Body of pancreas (tissue), 4 donors: ENCODE measurements around the gene FSTL5. TPM values are rescaled to one million over a fixed set of nuclear protein-coding genes. Genes with fewer than 3 reads are reported as not detected.

Source experiments
- ATAC-seq: fragments of 150-250 bp; one replicate; pipeline ENCODE4 v1.9.1; 2016
- DNase-seq, 4 donors: peaks; one replicate each; pipeline ENCODE4 v3.0.0-alpha.2; 2019
- H3K27ac ChIP-seq, 4 donors: fragments of 200-600 bp; sonication (generic); 1 replicate in 3 of 4; 2 replicates in 1 of 4; pipeline versions ENCODE4 v1.5.1 to v1.6.1; 2016 to 2019; ENCODE audit warnings: mild to moderate bottlenecking in 1 of 4, mixed read lengths in 1 of 4, moderate library complexity in 1 of 4
- H3K27me3 ChIP-seq, 2 donors: fragments of 200-600 bp; sonication (generic); one replicate each; pipeline ENCODE4 v1.6.0; 2016; ENCODE audit warnings: mild to moderate bottlenecking in 1 of 2
- H3K36me3 ChIP-seq, 2 donors: fragments of 200-600 bp; sonication (generic); replicated peaks in 1 of 2; 2 replicates each; pipeline ENCODE4 v1.5.1; 2016; ENCODE audit warnings: low read depth in 2 of 2; ENCODE audit not compliant: insufficient read depth in 1 of 2
- H3K4me1 ChIP-seq: fragments of 200-600 bp; sonication (generic); one replicate; pipeline ENCODE4 v1.6.0; 2016
- H3K4me3 ChIP-seq, 2 donors: fragments of 200-600 bp; sonication (generic); 1 replicate in 1 of 2; 2 replicates in 1 of 2; pipeline ENCODE4 v1.5.1; 2016 to 2019
- H3K9me3 ChIP-seq, 3 donors: fragments of 200-600 bp; sonication (generic); 1 replicate in 2 of 3; 2 replicates in 1 of 3; pipeline ENCODE4 v1.5.1; 2016
- CTCF ChIP-seq, 7 experiments: fragments of 450-650 bp in 4 of 7; fragments of 200-600 bp in 3 of 7; sonication (generic) in 3 of 7; IDR thresholded peaks; one replicate each; pipeline ENCODE4 v1.5.1; 2016 to 2019; ENCODE audit warnings: antibody characterized with exemption in 7 of 7
- POLR2A ChIP-seq, 3 donors: fragments of 450-650 bp; IDR thresholded peaks; one replicate each; pipeline ENCODE4 v1.6.1; 2016; ENCODE audit warnings: antibody characterized with exemption in 3 of 3, mild to moderate bottlenecking in 2 of 3
- WGBS, 2 donors: methylation state at CpG; one replicate each; pipeline ENCODE4 v1.1.5; 2017; 5-methylcytosine and 5-hydroxymethylcytosine counted together
- intact Hi-C: fragments of 100-400 bp; cut with DNase I; formaldehyde crosslinking; loops from one replicate; pipeline ENCODE4 v1.15.1; 2023
- total RNA-seq, 2 donors: library from RNA; depleted of rRNA; stranded (reverse); fragments of >200 nt; gene quantifications; one replicate each; pipeline ENCODE4 v1.1.0, GENCODE V29; 2016

The FSTL5 gene
- total RNA-seq, 2 donors from 2014 or later: 1.3 TPM; not detected in 1

GRCh38 chr4:161937596-161937995 lies 226.2 kb downstream of the FSTL5 start:
- Histone ChIP-seq H3K4me3 (no peak overlapping the region), H3K27ac (no peak overlapping the region), H3K4me1 (no peaks in the 10 kb centered on the region), H3K27me3 (no peaks in the 10 kb centered on the region), H3K36me3 (no peaks in the 10 kb centered on the region), H3K9me3 (no peaks in the 10 kb centered on the region)
- no peak for TF ChIP-seq CTCF (IDR thresholded peaks at IDR 0.05)
- TF ChIP-seq POLR2A (IDR thresholded peaks at IDR 0.05): no peak
- no peak for DNase-seq
- ATAC-seq: no peak
- WGBS, 2 donors: 82 to 85% methylated on average over 1 of the region's 1 CpG
- intact Hi-C loops: no loop called here

GRCh38 chr4:161936625-161937550 lies 226.9 kb downstream of the FSTL5 start:
- H3K9me3 ChIP-seq: no peaks in the 10 kb centered on the region
- H3K27ac ChIP-seq: no peak overlapping the region
- 76 to 77% methylated on average over 1 of the region's 1 CpG for WGBS, 2 donors
- H3K4me3 ChIP-seq: no peak overlapping the region
- TF ChIP-seq CTCF (IDR thresholded peaks at IDR 0.05): no peak
- no peak for TF ChIP-seq POLR2A (IDR thresholded peaks at IDR 0.05)
- no peak for ATAC-seq
- no peaks in the 10 kb centered on the region for H3K4me1 ChIP-seq
- no peaks in the 10 kb centered on the region for H3K27me3 ChIP-seq
- intact Hi-C loops: no loop called here
- no peaks in the 10 kb centered on the region for H3K36me3 ChIP-seq
- DNase-seq: no peak

GRCh38 chr4:161931089-161931488 lies 232.7 kb downstream of the FSTL5 start:
- DNase-seq: no peak
- WGBS, 2 donors: 38 to 64% methylated on average over 1 of the region's 1 CpG
- intact Hi-C loops: no loop called here
- Histone ChIP-seq H3K36me3 (no peaks in the 10 kb centered on the region), H3K4me1 (no peaks in the 10 kb centered on the region), H3K9me3 (no peaks in the 10 kb centered on the region), H3K27me3 (no peaks in the 10 kb centered on the region), H3K4me3 (no peak overlapping the region), H3K27ac (no peak overlapping the region)
- no peak for ATAC-seq
- TF ChIP-seq POLR2A (IDR thresholded peaks at IDR 0.05): no peak
- TF ChIP-seq CTCF (IDR thresholded peaks at IDR 0.05): no peak

GRCh38 chr4:161929956-161930355 lies 233.8 kb downstream of the FSTL5 start:
- intact Hi-C loops: no loop called here
- H3K27me3 ChIP-seq: no peaks in the 10 kb centered on the region
- no peaks in the 10 kb centered on the region for H3K36me3 ChIP-seq
- ATAC-seq (no peak), DNase-seq (no peak)
- TF ChIP-seq POLR2A (IDR thresholded peaks at IDR 0.05) (no peak), CTCF (IDR thresholded peaks at IDR 0.05) (no peak)
- H3K4me3 ChIP-seq: no peak overlapping the region
- H3K9me3 ChIP-seq: no peaks in the 10 kb centered on the region
- no peak overlapping the region for H3K27ac ChIP-seq
- H3K4me1 ChIP-seq: no peaks in the 10 kb centered on the region
